ENCODE results near the gene HRH3.

- TF ChIP-seq, protein P1, sequence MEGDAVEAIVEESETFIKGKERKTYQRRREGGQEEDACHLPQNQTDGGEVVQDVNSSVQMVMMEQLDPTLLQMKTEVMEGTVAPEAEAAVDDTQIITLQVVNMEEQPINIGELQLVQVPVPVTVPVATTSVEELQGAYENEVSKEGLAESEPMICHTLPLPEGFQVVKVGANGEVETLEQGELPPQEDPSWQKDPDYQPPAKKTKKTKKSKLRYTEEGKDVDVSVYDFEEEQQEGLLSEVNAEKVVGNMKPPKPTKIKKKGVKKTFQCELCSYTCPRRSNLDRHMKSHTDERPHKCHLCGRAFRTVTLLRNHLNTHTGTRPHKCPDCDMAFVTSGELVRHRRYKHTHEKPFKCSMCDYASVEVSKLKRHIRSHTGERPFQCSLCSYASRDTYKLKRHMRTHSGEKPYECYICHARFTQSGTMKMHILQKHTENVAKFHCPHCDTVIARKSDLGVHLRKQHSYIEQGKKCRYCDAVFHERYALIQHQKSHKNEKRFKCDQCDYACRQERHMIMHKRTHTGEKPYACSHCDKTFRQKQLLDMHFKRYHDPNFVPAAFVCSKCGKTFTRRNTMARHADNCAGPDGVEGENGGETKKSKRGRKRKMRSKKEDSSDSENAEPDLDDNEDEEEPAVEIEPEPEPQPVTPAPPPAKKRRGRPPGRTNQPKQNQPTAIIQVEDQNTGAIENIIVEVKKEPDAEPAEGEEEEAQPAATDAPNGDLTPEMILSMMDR (IDR thresholded peaks at IDR 0.05) = no peak
- TF ChIP-seq POLR2A (IDR thresholded peaks at IDR 0.05) = no peak
Observed at GRCh38 chr20:62216636-62217566, 3.2 kb downstream of the HRH3 start.
